Suprapubic skin (tissue), 4 donors: ENCODE data around the gene TMEM245.

Source experiments
- EP300 ChIP-seq: sonication (generic); formaldehyde crosslinking; IDR thresholded peaks from one replicate; pipeline ENCODE4 v1.6.1; 2017; ENCODE audit warnings: antibody characterized with exemption
- POLR2A ChIP-seq, 2 donors: fragments of 450-650 bp; IDR thresholded peaks; one replicate each; pipeline ENCODE4 v1.6.1; 2017; ENCODE audit warnings: antibody characterized with exemption in 2 of 2, mild to moderate bottlenecking in 2 of 2, moderate library complexity in 2 of 2
- POLR2AphosphoS5 ChIP-seq, 3 donors: sonication (generic); formaldehyde crosslinking; IDR thresholded peaks; one replicate each; pipeline ENCODE4 v1.6.1; 2017; ENCODE audit warnings: antibody characterized with exemption in 3 of 3
- TF ChIP-seq, protein P1 (sequence below), 2 donors: fragments of 200-600 bp in 1 of 2; fragments of 450-650 bp in 1 of 2; sonication (generic) in 1 of 2; IDR thresholded peaks; one replicate each; pipeline ENCODE4 v1.5.1; 2016 to 2019; ENCODE audit warnings: antibody characterized with exemption in 2 of 2, mild to moderate bottlenecking in 1 of 2, moderate library complexity in 1 of 2

DNA sequence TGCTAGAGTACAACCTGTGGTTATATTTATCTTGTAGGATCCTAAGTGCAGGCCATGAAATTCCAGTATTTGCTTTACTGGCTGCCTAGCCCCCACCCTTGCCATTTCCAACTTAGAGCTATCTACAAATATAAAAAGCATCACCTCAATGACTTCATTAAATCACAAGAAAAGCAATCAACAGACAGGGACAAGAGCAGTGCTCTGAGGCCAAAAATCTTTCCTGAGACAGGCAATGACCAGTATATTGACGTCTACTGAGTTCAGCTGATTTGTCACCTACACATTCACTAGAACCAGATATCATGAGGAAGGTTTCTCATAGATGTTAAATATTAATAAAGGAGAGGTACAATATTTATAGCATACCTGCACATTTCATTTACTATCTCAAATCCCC, 68.0 kb downstream of the TMEM245 start:
- TF ChIP-seq POLR2AphosphoS5 (IDR thresholded peaks at IDR 0.05) (no peak), EP300 (no peak), POLR2A (IDR thresholded peaks at IDR 0.05) (no peak)
- TF ChIP-seq, protein P1, sequence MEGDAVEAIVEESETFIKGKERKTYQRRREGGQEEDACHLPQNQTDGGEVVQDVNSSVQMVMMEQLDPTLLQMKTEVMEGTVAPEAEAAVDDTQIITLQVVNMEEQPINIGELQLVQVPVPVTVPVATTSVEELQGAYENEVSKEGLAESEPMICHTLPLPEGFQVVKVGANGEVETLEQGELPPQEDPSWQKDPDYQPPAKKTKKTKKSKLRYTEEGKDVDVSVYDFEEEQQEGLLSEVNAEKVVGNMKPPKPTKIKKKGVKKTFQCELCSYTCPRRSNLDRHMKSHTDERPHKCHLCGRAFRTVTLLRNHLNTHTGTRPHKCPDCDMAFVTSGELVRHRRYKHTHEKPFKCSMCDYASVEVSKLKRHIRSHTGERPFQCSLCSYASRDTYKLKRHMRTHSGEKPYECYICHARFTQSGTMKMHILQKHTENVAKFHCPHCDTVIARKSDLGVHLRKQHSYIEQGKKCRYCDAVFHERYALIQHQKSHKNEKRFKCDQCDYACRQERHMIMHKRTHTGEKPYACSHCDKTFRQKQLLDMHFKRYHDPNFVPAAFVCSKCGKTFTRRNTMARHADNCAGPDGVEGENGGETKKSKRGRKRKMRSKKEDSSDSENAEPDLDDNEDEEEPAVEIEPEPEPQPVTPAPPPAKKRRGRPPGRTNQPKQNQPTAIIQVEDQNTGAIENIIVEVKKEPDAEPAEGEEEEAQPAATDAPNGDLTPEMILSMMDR (IDR thresholded peaks at IDR 0.05), result no peak
